A673 (cell line): ENCODE results near the gene AGGF1. TPM values are rescaled to one million over a fixed set of nuclear protein-coding genes. Genes with fewer than 3 reads are reported as not detected.

Experiments
- BruUV-seq: library from RNA; stranded (reverse); fragments of 400-500 nt; replicated peaks from 2 replicates; lab custom pipeline; 2021; lab: Mats Ljungman, UMichigan
- CTCF ChIA-PET: fragments of 300-600 bp; sonication (Branson Sonifier 250); formaldehyde crosslinking; loops from one replicate; lab custom pipeline; 2022; ENCODE audit warnings: antibody characterized with exemption; lab: Charles Lee
- POLR2A ChIA-PET: fragments of 300-600 bp; sonication (Branson Sonifier 250); formaldehyde crosslinking; loops from one replicate; lab custom pipeline; 2022; ENCODE audit warnings: antibody characterized with exemption; ENCODE audit not compliant: low non-redundant PET; lab: Charles Lee
- DNase-seq: peaks from one replicate; pipeline ENCODE4 v3.0.0-alpha.2; 2015; ENCODE audit warnings: low spot score
- H3K27ac ChIP-seq: fragments of 200-600 bp; sonication (generic); 2 replicates; pipeline ENCODE4 v1.5.1; 2016; ENCODE audit warnings: mixed run types, low read depth, mild to moderate bottlenecking, mixed read lengths, antibody characterized with exemption, low read length; ENCODE audit not compliant: poor library complexity, severe bottlenecking
- H3K27me3 ChIP-seq: fragments of 200-600 bp; sonication (generic); replicated peaks from 2 replicates; pipeline ENCODE4 v1.6.1; 2017; ENCODE audit warnings: mixed run types, low read depth, mild to moderate bottlenecking, mixed read lengths, antibody characterized with exemption, low read length; ENCODE audit not compliant: insufficient read depth, poor library complexity
- H3K36me3 ChIP-seq: fragments of 200-600 bp; sonication (generic); 2 replicates; pipeline ENCODE4 v1.6.1; 2016; ENCODE audit warnings: mixed run types, mild to moderate bottlenecking, mixed read lengths, antibody characterized with exemption, low read length; ENCODE audit not compliant: insufficient read depth, poor library complexity, severe bottlenecking
- H3K4me1 ChIP-seq: fragments of 200-600 bp; sonication (generic); 2 replicates; pipeline ENCODE4 v1.6.1; 2017; ENCODE audit warnings: mixed run types, mild to moderate bottlenecking, mixed read lengths, antibody characterized with exemption, low read length; ENCODE audit not compliant: insufficient read depth, poor library complexity, severe bottlenecking
- H3K4me3 ChIP-seq: fragments of 200-600 bp; sonication (generic); 2 replicates; pipeline ENCODE4 v1.5.1; 2016; ENCODE audit warnings: low read depth, mixed run types, mild to moderate bottlenecking, mixed read lengths, low read length; ENCODE audit not compliant: poor library complexity, severe bottlenecking
- H3K9me3 ChIP-seq: fragments of 200-600 bp; sonication (generic); 2 replicates; pipeline ENCODE4 v1.6.1; 2016; ENCODE audit warnings: mixed run types, low read depth, mild to moderate bottlenecking, mixed read lengths, antibody characterized with exemption, low read length; ENCODE audit not compliant: poor library complexity, severe bottlenecking
- EZH2 ChIP-seq: fragments of 200-600 bp; sonication (generic); IDR thresholded peaks from 2 replicates; pipeline ENCODE4 v1.6.1; 2017; ENCODE audit warnings: borderline replicate concordance, low read depth, mild to moderate bottlenecking, mixed read lengths, antibody characterized with exemption, low read length; ENCODE audit not compliant: poor library complexity, severe bottlenecking
- intact Hi-C: fragments of 100-400 bp; cut with micrococcal nuclease; formaldehyde crosslinking; loops from one replicate; pipeline ENCODE4 v1.10.0; 2022; ENCODE audit not compliant: unreplicated experiment
- total RNA-seq: library from RNA; stranded (reverse); gene quantifications from 2 replicates; pipeline ENCODE4 v1.2.3, GENCODE V29; 2021
- TF ChIP-seq, protein P1 (sequence below): fragments of 300-800, 200-600 bp; sonication (generic); conservative IDR thresholded peaks from 2 replicates; pipeline ENCODE4 v1.5.1; 2017; ENCODE audit warnings: low read depth, mild to moderate bottlenecking, antibody characterized with exemption, low read length, moderate library complexity, mixed read lengths

Gene AGGF1
- total RNA-seq, 1 experiment from 2014 or later: 20.9 TPM

DNA sequence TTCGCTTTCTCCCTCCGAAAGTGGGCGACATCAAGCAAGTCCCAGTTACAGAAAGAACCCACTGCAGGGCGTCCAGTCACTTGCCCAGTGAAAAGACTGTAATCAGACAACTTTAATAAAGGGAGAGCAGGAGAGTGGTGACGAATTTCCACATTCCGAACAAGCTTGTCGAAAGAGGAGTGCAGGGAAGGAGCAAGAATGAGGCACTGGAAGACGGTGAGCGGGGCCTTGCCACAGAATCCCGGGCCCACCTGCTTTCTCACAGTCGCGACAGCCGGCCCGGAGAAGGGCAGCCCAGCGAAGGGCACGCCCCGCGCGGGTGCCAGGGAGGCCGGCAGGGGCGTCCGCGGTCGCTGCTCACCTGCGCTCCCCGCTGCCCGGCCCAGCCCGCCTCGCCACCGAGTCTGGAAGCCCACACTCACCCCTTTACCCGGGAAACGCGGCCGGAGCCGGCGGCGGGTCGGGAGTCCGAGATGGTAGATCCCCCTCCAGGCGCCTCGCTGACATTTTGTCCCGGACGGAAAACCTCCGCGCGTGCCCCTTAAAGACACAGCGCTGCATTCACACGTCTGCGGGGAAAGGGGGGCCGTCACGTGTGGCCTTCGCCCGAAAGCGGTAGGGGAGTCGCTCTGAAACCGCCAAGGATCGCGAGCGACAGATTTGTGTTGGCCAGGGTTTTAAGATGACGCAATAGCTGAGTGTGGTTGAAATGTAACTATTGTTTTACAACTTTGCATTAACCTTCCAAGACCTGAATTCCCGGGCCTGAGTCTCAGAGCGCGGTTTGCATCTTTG lies 56.7 kb downstream of the AGGF1 start, which contains the start of gene ZBED3:
TSS of gene ZBED3 (minus strand) at position 597 of the 795 bp plus-strand sequence. CDS start 9,407 bp downstream, outside the sequence.
- CTCF ChIA-PET: interaction anchor here (0.7 to 1.2 kb wide), 2 partner anchors 10 to 18 kb away, joined by 3 to 5 read pairs; no protein-coding TSS in a partner anchor
- Histone ChIP-seq H3K27ac (peak within 1 kb of the TSS; percentile 92), H3K9me3 (no peaks in the 10 kb centered on the region), H3K27me3 (no peaks in the 10 kb centered on the region), H3K36me3 (no peaks in the 10 kb centered on the region), H3K4me1 (peaks cover 15% of the 10 kb centered on the region), H3K4me3 (peak within 1 kb of the TSS; percentile 64)
- BruUV-seq: TSS peak; percentile 71
- peak; percentile 94 for DNase-seq
- POLR2A ChIA-PET: interaction anchor here (0.6 kb wide), 1 partner anchor 88 kb away, joined by 3 read pairs; no protein-coding TSS in a partner anchor
- intact Hi-C loops: no loop called here
- no peak for TF ChIP-seq EZH2
- TF ChIP-seq, protein P1, sequence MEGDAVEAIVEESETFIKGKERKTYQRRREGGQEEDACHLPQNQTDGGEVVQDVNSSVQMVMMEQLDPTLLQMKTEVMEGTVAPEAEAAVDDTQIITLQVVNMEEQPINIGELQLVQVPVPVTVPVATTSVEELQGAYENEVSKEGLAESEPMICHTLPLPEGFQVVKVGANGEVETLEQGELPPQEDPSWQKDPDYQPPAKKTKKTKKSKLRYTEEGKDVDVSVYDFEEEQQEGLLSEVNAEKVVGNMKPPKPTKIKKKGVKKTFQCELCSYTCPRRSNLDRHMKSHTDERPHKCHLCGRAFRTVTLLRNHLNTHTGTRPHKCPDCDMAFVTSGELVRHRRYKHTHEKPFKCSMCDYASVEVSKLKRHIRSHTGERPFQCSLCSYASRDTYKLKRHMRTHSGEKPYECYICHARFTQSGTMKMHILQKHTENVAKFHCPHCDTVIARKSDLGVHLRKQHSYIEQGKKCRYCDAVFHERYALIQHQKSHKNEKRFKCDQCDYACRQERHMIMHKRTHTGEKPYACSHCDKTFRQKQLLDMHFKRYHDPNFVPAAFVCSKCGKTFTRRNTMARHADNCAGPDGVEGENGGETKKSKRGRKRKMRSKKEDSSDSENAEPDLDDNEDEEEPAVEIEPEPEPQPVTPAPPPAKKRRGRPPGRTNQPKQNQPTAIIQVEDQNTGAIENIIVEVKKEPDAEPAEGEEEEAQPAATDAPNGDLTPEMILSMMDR: peak; percentile 51

DNA sequence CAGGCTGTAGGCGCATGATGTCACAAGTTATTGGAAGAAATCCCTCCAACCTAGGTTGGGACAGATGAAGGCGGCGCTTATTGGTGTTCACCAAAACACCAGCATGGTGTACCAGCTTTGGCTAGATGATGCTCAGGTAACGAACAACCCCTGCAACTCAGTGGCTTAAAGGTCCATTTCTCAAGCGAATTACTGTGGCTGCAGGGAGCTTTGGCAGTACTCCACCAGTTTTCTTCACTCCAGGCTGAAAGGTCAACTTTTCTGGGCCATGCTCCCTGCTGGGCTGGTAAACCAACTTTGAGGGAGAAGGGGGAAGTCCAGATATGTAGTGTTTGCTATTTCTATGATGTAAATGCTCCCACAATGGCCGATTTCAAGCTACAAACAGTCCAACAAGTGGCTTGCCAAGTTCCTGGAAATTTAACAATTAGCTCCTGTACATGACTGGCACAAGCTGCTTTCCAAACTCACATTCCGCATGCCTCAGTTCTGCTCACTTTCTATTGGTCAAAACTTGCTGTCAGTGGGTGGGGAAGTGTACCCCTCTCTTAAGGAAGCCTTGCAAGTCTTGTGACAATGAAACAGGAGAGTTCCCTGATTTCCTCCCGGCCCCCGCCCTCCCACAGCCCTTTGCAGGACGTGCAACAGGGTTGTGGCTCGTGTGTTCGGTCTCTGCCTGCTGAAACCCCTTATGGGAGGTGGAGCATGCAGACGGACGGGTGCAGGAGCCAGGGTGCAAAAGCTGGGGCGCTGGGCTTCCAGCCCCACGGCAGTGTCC lies 57.5 kb downstream of the AGGF1 start:
- peak overlapping the region; percentile 92 for H3K27ac ChIP-seq
- ChIA-PET CTCF (no interaction called here), POLR2A (interaction anchor here (0.6 kb wide), 2 partner anchors 87 to 313 kb away, joined by 3 read pairs; no protein-coding TSS in a partner anchor)
- peak overlapping the region; percentile 64 for H3K4me3 ChIP-seq
- no peaks in the 10 kb centered on the region for H3K27me3 ChIP-seq
- TF ChIP-seq, protein P1: no peak
- TF ChIP-seq EZH2: no peak
- no TSS peak for BruUV-seq
- peaks cover 15% of the 10 kb centered on the region for H3K4me1 ChIP-seq
- intact Hi-C loops: no loop called here
- no peaks in the 10 kb centered on the region for H3K9me3 ChIP-seq
- H3K36me3 ChIP-seq: no peaks in the 10 kb centered on the region
- DNase-seq: peak; percentile 10

DNA sequence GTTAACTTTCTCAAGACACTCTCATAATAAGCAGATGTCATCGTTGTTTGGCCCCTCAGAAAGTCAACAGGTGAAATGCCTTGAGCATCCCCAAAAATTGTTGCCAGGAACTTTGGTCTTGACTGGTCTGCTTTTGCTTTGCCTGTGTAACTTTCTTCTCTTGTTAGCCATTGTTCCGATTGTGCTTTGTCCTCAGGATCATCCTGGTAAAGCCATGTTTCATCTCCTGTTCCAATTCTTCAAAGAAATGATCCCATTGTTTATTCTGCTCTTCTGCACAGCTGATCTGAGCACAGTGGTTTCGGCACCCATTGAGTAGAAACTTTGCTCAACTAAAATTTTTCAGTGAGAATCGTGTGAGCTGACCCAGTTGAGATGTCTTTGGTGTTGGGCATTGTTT lies 65.0 kb downstream of the AGGF1 start:
- H3K9me3 ChIP-seq: no peaks in the 10 kb centered on the region
- no peaks in the 10 kb centered on the region for H3K4me1 ChIP-seq
- ChIA-PET POLR2A (no interaction called here), CTCF (no interaction called here)
- intact Hi-C loops: no loop called here
- H3K27ac ChIP-seq: no peak overlapping the region
- TF ChIP-seq, protein P1: no peak
- no peak for TF ChIP-seq EZH2
- BruUV-seq: no TSS peak
- DNase-seq: no peak
- H3K4me3 ChIP-seq: no peak overlapping the region
- H3K36me3 ChIP-seq: no peaks in the 10 kb centered on the region
- H3K27me3 ChIP-seq: no peaks in the 10 kb centered on the region
